HepG2 (cell line): Measurements from ENCODE around the gene CIITA.

Source experiments
- ARID2 ChIP-seq: sonication (generic); formaldehyde crosslinking; IDR thresholded peaks from 2 replicates; pipeline ENCODE4 v1.8.1; 2022; ENCODE audit warnings: mild to moderate bottlenecking, missing genetic modification reagents, borderline replicate concordance
- ELF4 ChIP-seq: sonication (generic); formaldehyde crosslinking; IDR thresholded peaks from 2 replicates; pipeline ENCODE4 v1.5.0; 2020; ENCODE audit warnings: missing genetic modification reagents, mild to moderate bottlenecking, moderate library complexity, borderline replicate concordance
- KDM1A ChIP-seq: IDR thresholded peaks from 2 replicates; pipeline ENCODE4 v1.6.1; 2016; ENCODE audit warnings: missing compliant biosample characterization
- POLR2AphosphoS5 ChIP-seq: IDR thresholded peaks from 2 replicates; pipeline ENCODE4 v1.6.1; 2012; ENCODE audit warnings: low read depth, low read length
- RBM22 ChIP-seq: fragments of 200-400 bp; formaldehyde crosslinking; optimal IDR thresholded peaks from 2 replicates; pipeline ENCODE3; 2017; ENCODE audit warnings: mild to moderate bottlenecking, low read length, moderate library complexity
- SIN3A ChIP-seq: IDR thresholded peaks from 2 replicates; pipeline ENCODE4 v1.6.1; 2011; ENCODE audit warnings: low read depth, mild to moderate bottlenecking, control low read depth, low read length, borderline replicate concordance
- SRSF4 ChIP-seq: fragments of 200-400 bp; formaldehyde crosslinking; IDR thresholded peaks from one replicate; pipeline ENCODE4 v1.6.1; 2018; ENCODE audit warnings: mild to moderate bottlenecking, low read depth, low read length, moderate library complexity; ENCODE audit not compliant: poor library complexity, severe bottlenecking
- TOPORS ChIP-seq: sonication (generic); formaldehyde crosslinking; IDR thresholded peaks from 2 replicates; pipeline ENCODE4 v1.8.0; 2023; ENCODE audit warnings: mild to moderate bottlenecking, missing genetic modification reagents
- ZNF792 ChIP-seq: IDR thresholded peaks from 2 replicates; pipeline ENCODE4 v1.6.1; 2016
- TF ChIP-seq, protein P1 (sequence below): sonication (generic); formaldehyde crosslinking; IDR thresholded peaks from 2 replicates; pipeline ENCODE4 v1.4.0; 2020; ENCODE audit warnings: missing genetic modification reagents

DNA sequence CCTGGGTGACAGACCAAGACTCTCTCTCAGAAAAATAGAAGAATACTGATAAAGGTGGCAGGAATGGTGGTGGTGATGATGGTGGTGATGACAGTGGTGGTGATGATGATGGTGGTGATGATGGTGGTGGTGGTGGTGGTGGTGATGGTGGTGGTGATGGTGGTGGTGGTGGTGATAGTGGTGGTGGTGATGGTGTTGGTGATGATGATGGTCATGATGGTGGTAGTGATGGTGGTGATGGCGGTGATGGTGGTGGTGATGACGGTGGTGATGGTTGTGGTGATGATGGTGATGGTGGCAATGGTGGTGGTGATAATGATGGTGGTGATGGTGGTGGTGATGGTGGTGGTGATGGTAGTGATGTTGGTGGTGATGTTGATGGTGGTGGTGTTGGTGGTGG lies 18.0 kb upstream of the CIITA start:
- TF ChIP-seq POLR2AphosphoS5 (no peak), KDM1A (no peak), SRSF4 (no peak), ARID2 (no peak), ELF4 (CRISPR knock-in tag) (no peak), ZNF792 (CRISPR knock-in tag) (no peak), RBM22 (no peak), TOPORS (CRISPR knock-in tag) (no peak), SIN3A (no peak)
- TF ChIP-seq, protein P1, sequence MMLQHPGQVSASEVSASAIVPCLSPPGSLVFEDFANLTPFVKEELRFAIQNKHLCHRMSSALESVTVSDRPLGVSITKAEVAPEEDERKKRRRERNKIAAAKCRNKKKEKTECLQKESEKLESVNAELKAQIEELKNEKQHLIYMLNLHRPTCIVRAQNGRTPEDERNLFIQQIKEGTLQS (CRISPR knock-in tag), result no peak
